Spinal cord (tissue), 10 donors: ENCODE results near the gene LRRC61. TPM values are rescaled to one million over a fixed set of nuclear protein-coding genes. Genes with fewer than 3 reads are reported as not detected.

Experiments
- DNase-seq, 6 donors: peaks; one replicate each; pipeline versions ENCODE4 v3.0.0 to v3.0.0-alpha.2; 2013 to 2015; ENCODE audit warnings: low spot score in 6 of 6, low read depth in 4 of 6
- H3K27ac ChIP-seq: one replicate; pipeline ENCODE4 v1.5.1; 2013; ENCODE audit warnings: low read depth, low read length, control low read depth
- H3K27me3 ChIP-seq: one replicate; pipeline ENCODE4 v1.6.1; 2013; ENCODE audit warnings: low read length; ENCODE audit not compliant: control insufficient read depth, insufficient read depth
- H3K36me3 ChIP-seq: one replicate; pipeline ENCODE4 v1.6.1; 2013; ENCODE audit warnings: low read length; ENCODE audit not compliant: control insufficient read depth, insufficient read depth
- H3K4me1 ChIP-seq: one replicate; pipeline ENCODE4 v1.6.1; 2013; ENCODE audit warnings: low read length; ENCODE audit not compliant: control insufficient read depth, insufficient read depth
- H3K4me3 ChIP-seq: one replicate; pipeline ENCODE4 v1.5.1; 2013; ENCODE audit warnings: low read depth, low read length, control low read depth
- H3K9me3 ChIP-seq: one replicate; pipeline ENCODE4 v1.6.1; 2013; ENCODE audit warnings: low read length; ENCODE audit not compliant: control insufficient read depth, insufficient read depth
- WGBS: methylation state at CpG from one replicate; pipeline ENCODE4 v1.1.5; 2013; ENCODE audit warnings: missing lambda C conversion rate; ENCODE audit not compliant: insufficient coverage; 5-methylcytosine and 5-hydroxymethylcytosine counted together
- polyA plus RNA-seq, 2 donors: library from polyadenylated mRNA; unstranded; fragments of 120-200 nt; gene quantifications; one replicate each; pipeline ENCODE4 v1.2.1, GENCODE V29; 2013; ENCODE audit not compliant: insufficient read length in 2 of 2
- total RNA-seq, 2 donors: library from RNA; depleted of rRNA in 1 of 2; stranded (reverse); fragments of 120-200 nt in 1 of 2; fragments of >200 nt in 1 of 2; gene quantifications; one replicate each; pipeline versions ENCODE4 v1.2.3 to v1.2.4, GENCODE V29; 2013 to 2014
- donor health status: healthy.

LRRC61 gene
- total and polyA plus RNA-seq, 4 donors: 8.1 to 38.6 (median 23.5) TPM

- peaks cover 58% of the 10 kb centered on the region for H3K36me3 ChIP-seq
- peaks cover 15% of the 10 kb centered on the region for H3K27me3 ChIP-seq
- H3K4me1 ChIP-seq: peaks cover 57% of the 10 kb centered on the region
- DNase-seq: no peak
- H3K4me3 ChIP-seq: no peak overlapping the region
- H3K27ac ChIP-seq: no peak overlapping the region
- no peaks in the 10 kb centered on the region for H3K9me3 ChIP-seq
- WGBS: 91% methylated on average over 18 of the region's 18 CpGs
Measured at GRCh38 chr7:150337179-150337578, 14.0 kb downstream of the LRRC61 start.

- DNase-seq: no peak
- peaks cover 57% of the 10 kb centered on the region for H3K36me3 ChIP-seq
- WGBS: 81% methylated on average over 4 of the region's 6 CpGs
- no peak overlapping the region for H3K4me3 ChIP-seq
- H3K4me1 ChIP-seq: peaks cover 57% of the 10 kb centered on the region
- H3K27ac ChIP-seq: no peak overlapping the region
- H3K27me3 ChIP-seq: peaks cover 15% of the 10 kb centered on the region
- H3K9me3 ChIP-seq: no peaks in the 10 kb centered on the region
Measured at GRCh38 chr7:150337659-150338081, 14.5 kb downstream of the LRRC61 start.

- whole genome bisulfite sequencing: 57% methylated on average over 9 of the region's 11 CpGs
- no peak overlapping the region for H3K4me3 ChIP-seq
- DNase-seq: no peak
- H3K36me3 ChIP-seq: peaks cover 50% of the 10 kb centered on the region
- H3K27me3 ChIP-seq: peaks cover 15% of the 10 kb centered on the region
- H3K4me1 ChIP-seq: peaks cover 57% of the 10 kb centered on the region
- no peak overlapping the region for H3K27ac ChIP-seq
- no peaks in the 10 kb centered on the region for H3K9me3 ChIP-seq
Measured at GRCh38 chr7:150338166-150338829, 15.1 kb downstream of the LRRC61 start.

DNA sequence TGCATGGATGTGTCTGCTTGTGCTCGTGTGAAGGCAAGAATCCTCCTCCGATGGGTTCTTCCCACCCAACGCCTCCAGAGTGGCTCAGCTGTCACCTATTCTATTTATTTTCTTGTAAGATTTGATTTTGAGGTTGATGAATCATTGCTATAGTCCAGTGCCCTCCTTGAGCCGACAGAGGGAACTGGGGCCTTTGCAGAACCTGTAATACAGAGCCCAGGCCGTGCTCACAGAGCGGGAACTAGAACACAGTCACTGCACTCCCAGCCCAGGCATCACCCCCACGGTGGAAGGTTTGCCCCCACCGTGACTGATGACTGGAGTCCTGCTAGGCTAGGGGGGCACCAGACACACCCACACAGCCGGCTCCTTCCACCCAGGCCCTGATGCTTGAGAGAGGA lies 16.3 kb downstream of the LRRC61 start:
- H3K4me1 ChIP-seq: peaks cover 57% of the 10 kb centered on the region

DNA sequence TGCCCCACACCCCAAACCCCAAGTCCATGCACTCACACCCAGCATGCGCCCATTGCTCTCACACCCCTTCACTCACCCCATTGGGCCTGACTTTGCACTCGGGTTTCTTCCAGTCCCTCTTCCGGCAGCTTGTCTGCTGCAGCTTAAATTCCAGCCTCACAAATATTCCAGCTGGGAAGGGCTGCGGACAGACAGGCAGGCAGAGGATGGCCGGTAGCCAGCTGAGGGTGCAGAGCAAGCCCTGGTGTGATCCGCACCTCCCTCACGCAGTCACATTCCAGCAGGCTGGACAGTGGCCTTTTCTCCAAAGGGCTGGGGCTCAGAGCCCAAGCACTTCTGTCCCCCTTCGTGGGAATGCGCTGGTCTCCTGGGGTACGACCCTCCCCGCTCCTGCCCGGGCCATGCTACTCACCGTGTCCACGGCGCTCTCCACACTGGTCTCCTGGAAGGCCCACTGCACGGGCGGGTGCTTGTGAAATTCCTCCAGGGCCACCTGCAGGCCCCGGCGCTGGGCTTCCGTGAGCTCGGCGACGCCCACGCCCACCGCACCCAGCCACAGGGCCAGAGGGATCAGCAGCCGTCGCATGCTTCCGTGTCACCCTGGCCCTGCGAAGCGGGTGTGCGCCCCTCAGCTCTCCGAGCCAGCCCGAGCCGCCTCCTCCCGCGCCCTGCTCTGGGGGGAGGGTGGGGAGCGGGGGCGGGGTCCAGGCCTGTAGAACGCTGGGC lies 17.0 kb downstream of the LRRC61 start:
- Histone ChIP-seq H3K36me3 (peaks cover 40% of the 10 kb centered on the region), H3K9me3 (no peaks in the 10 kb centered on the region), H3K27ac (peak overlapping the region; percentile 43), H3K27me3 (peaks cover 15% of the 10 kb centered on the region), H3K4me3 (peak overlapping the region; percentile 57), H3K4me1 (peaks cover 54% of the 10 kb centered on the region)
- WGBS: 32% methylated on average over 25 of the region's 39 CpGs
- DNase-seq: peak in 1 of 6 donors; percentile 50

More for the DNA sequence above, 16.3 kb downstream of the LRRC61 start:
- Histone ChIP-seq H3K36me3 (peaks cover 43% of the 10 kb centered on the region), H3K4me3 (peak overlapping the region; percentile 57), H3K9me3 (no peaks in the 10 kb centered on the region), H3K27ac (no peak overlapping the region), H3K27me3 (peaks cover 15% of the 10 kb centered on the region)
- no peak for DNase-seq
- 100% methylated on average over 1 of the region's 9 CpGs for WGBS

GRCh38 chr7:150340875-150341262 lies 17.7 kb downstream of the LRRC61 start:
- H3K4me1 ChIP-seq: peaks cover 48% of the 10 kb centered on the region
- peaks cover 37% of the 10 kb centered on the region for H3K36me3 ChIP-seq
- no peaks in the 10 kb centered on the region for H3K9me3 ChIP-seq
- peaks cover 15% of the 10 kb centered on the region for H3K27me3 ChIP-seq
- peak overlapping the region; percentile 57 for H3K4me3 ChIP-seq
- WGBS: 10% methylated on average over 25 of the region's 29 CpGs
- DNase-seq: no peak
- peak overlapping the region; percentile 64 for H3K27ac ChIP-seq

GRCh38 chr7:150341263-150342120 lies 18.3 kb downstream of the LRRC61 start, which contains the start of gene RARRES2:
Gene RARRES2, minus strand, starts transcription at chr7:150341629. Its CDS starts 1,020 bp downstream, at chr7:150340609.
- DNase-seq: peak in 1 of 6 donors; percentile 68

DNA sequence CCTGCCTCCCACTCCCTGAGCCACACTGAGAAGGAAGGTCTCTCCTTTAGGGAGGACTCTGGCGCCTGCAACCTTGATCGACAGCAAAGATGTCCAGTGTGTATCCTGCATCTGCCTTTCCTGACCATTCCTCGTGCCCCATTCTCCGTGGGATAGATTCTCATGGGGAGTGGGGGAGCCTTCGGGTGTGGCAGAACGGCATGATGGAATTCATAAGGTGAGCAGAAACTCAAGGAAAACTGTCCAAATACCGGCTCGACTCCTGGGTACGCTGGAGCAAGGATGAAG lies 18.9 kb downstream of the LRRC61 start:
- H3K4me1 ChIP-seq: peaks cover 40% of the 10 kb centered on the region
- H3K27me3 ChIP-seq: peaks cover 15% of the 10 kb centered on the region
- H3K27ac ChIP-seq: peak overlapping the region; percentile 57
- H3K36me3 ChIP-seq: peaks cover 28% of the 10 kb centered on the region
- WGBS: 89% methylated on average over 3 of the region's 9 CpGs
- H3K4me3 ChIP-seq: no peak overlapping the region
- H3K9me3 ChIP-seq: no peaks in the 10 kb centered on the region
- DNase-seq: no peak

More at GRCh38 chr7:150341263-150342120, 18.3 kb downstream of the LRRC61 start, which contains the start of gene RARRES2:
- peaks cover 43% of the 10 kb centered on the region for H3K4me1 ChIP-seq
- H3K27ac ChIP-seq: peak within 1 kb of the TSS; percentile 64
- H3K9me3 ChIP-seq: no peaks in the 10 kb centered on the region
- 7% methylated on average over 38 of the region's 49 CpGs for WGBS
- H3K4me3 ChIP-seq: peak within 1 kb of the TSS; percentile 57
- H3K36me3 ChIP-seq: peaks cover 34% of the 10 kb centered on the region
- peaks cover 15% of the 10 kb centered on the region for H3K27me3 ChIP-seq

DNA sequence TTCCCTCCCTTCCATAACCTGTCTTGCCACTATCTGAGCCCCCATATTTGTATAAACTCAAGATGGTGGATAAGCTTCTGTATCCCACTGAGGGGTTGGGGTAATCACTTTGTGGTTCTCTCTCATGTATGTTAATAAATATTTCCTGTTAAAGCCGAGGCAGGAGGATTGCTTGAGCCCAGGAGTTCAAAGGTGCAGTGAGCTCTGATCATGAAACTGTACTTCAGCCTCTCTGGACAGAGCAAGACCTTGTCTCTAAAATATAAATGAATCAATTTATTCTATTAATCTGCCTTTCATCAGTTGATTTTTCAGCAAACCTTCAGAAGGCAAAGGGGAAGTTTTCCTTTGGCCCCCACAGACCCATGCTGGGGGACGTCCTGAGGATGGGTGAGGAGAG lies 20.1 kb downstream of the LRRC61 start:
- peaks cover 17% of the 10 kb centered on the region for H3K36me3 ChIP-seq
- no peak for DNase-seq
- 100% methylated on average over 1 of the region's 2 CpGs for WGBS
- peaks cover 36% of the 10 kb centered on the region for H3K4me1 ChIP-seq
- H3K27ac ChIP-seq: no peak overlapping the region
- H3K27me3 ChIP-seq: peaks cover 15% of the 10 kb centered on the region
- no peak overlapping the region for H3K4me3 ChIP-seq
- no peaks in the 10 kb centered on the region for H3K9me3 ChIP-seq
